ENCODE results near the gene CDH4.

CDH4 gene

GRCh38 chr20:61359254-61359653 is 107.2 kb downstream of the CDH4 start:
- DNase-seq (ENCODE audit: low spot score in 2 of 2): no peak
- no peak for ATAC-seq
- Mint-ChIP-seq H3K4me1 (no peaks in the 10 kb centered on the region), H3K36me3 (no peaks in the 10 kb centered on the region), H3K9me3 (peaks cover 4% of the 10 kb centered on the region), H3K4me3 (no peak overlapping the region), H3K27ac (no peak overlapping the region)

GRCh38 chr20:61360296-61360695 is 108.2 kb downstream of the CDH4 start:
- no peak for ATAC-seq
- no peak overlapping the region for H3K27ac Mint-ChIP-seq
- no peak overlapping the region for H3K4me3 Mint-ChIP-seq
- peaks cover 4% of the 10 kb centered on the region for H3K9me3 Mint-ChIP-seq
- no peaks in the 10 kb centered on the region for H3K4me1 Mint-ChIP-seq
- H3K36me3 Mint-ChIP-seq: no peaks in the 10 kb centered on the region
- no peak for DNase-seq (ENCODE audit: low spot score in 2 of 2)

GRCh38 chr20:61360940-61361339 is 108.9 kb downstream of the CDH4 start:
- Mint-ChIP-seq H3K4me1 (no peaks in the 10 kb centered on the region), H3K27ac (no peak overlapping the region), H3K36me3 (no peaks in the 10 kb centered on the region), H3K9me3 (peaks cover 4% of the 10 kb centered on the region), H3K4me3 (no peak overlapping the region)
- DNase-seq (ENCODE audit: low spot score in 2 of 2) (no peak), ATAC-seq (no peak)

- H3K9me3 Mint-ChIP-seq: peaks cover 4% of the 10 kb centered on the region
- DNase-seq (ENCODE audit: low spot score in 2 of 2) (no peak), ATAC-seq (no peak)
- H3K4me3 Mint-ChIP-seq: no peak overlapping the region
- no peak overlapping the region for H3K27ac Mint-ChIP-seq
- H3K4me1 Mint-ChIP-seq: no peaks in the 10 kb centered on the region
- H3K36me3 Mint-ChIP-seq: no peaks in the 10 kb centered on the region
These were observed 109.4 kb downstream of the CDH4 start for GRCh38 chr20:61361501-61361900.

GRCh38 chr20:61364147-61364546 is 112.1 kb downstream of the CDH4 start:
- Mint-ChIP-seq H3K9me3 (no peaks in the 10 kb centered on the region), H3K36me3 (no peaks in the 10 kb centered on the region), H3K4me3 (no peak overlapping the region), H3K4me1 (no peaks in the 10 kb centered on the region), H3K27ac (no peak overlapping the region)
- ATAC-seq (no peak), DNase-seq (ENCODE audit: low spot score in 2 of 2) (no peak)

GRCh38 chr20:61366914-61367313 is 114.9 kb downstream of the CDH4 start:
- no peaks in the 10 kb centered on the region for H3K4me1 Mint-ChIP-seq
- H3K27ac Mint-ChIP-seq: no peak overlapping the region
- no peaks in the 10 kb centered on the region for H3K9me3 Mint-ChIP-seq
- H3K36me3 Mint-ChIP-seq: no peaks in the 10 kb centered on the region
- DNase-seq (ENCODE audit: low spot score in 2 of 2): no peak
- no peak for ATAC-seq
- no peak overlapping the region for H3K4me3 Mint-ChIP-seq

- Mint-ChIP-seq H3K4me3 (no peak overlapping the region), H3K4me1 (no peaks in the 10 kb centered on the region), H3K9me3 (peaks cover 2% of the 10 kb centered on the region), H3K27ac (no peak overlapping the region), H3K36me3 (no peaks in the 10 kb centered on the region)
- ATAC-seq: no peak
- DNase-seq (ENCODE audit: low spot score in 2 of 2): no peak
These were observed 117.9 kb downstream of the CDH4 start for GRCh38 chr20:61369731-61370520.

- Mint-ChIP-seq H3K36me3 (no peaks in the 10 kb centered on the region), H3K27ac (no peak overlapping the region), H3K4me1 (no peaks in the 10 kb centered on the region), H3K4me3 (no peak overlapping the region), H3K9me3 (peaks cover 2% of the 10 kb centered on the region)
- DNase-seq (ENCODE audit: low spot score in 2 of 2) (no peak), ATAC-seq (peak; percentile 16)
These were observed 118.8 kb downstream of the CDH4 start for GRCh38 chr20:61370841-61371303.

GRCh38 chr20:61371501-61372136 is 119.6 kb downstream of the CDH4 start:
- H3K4me3 Mint-ChIP-seq: no peak overlapping the region
- H3K36me3 Mint-ChIP-seq: no peaks in the 10 kb centered on the region
- no peak for ATAC-seq
- H3K4me1 Mint-ChIP-seq: no peaks in the 10 kb centered on the region
- H3K9me3 Mint-ChIP-seq: peaks cover 2% of the 10 kb centered on the region
- H3K27ac Mint-ChIP-seq: no peak overlapping the region
- no peak for DNase-seq (ENCODE audit: low spot score in 2 of 2)

- no peak overlapping the region for H3K27ac Mint-ChIP-seq
These were observed 120.3 kb downstream of the CDH4 start for GRCh38 chr20:61372137-61373054.

GRCh38 chr20:61373055-61373399 is 121.0 kb downstream of the CDH4 start:
- Mint-ChIP-seq H3K4me1 (no peaks in the 10 kb centered on the region), H3K27ac (no peak overlapping the region), H3K36me3 (no peaks in the 10 kb centered on the region), H3K4me3 (no peak overlapping the region), H3K9me3 (peaks cover 2% of the 10 kb centered on the region)
- ATAC-seq (no peak), DNase-seq (ENCODE audit: low spot score in 2 of 2) (no peak)

More at GRCh38 chr20:61372137-61373054, 120.3 kb downstream of the CDH4 start:
- DNase-seq (ENCODE audit: low spot score in 2 of 2) (no peak), ATAC-seq (no peak)
- H3K36me3 Mint-ChIP-seq: no peaks in the 10 kb centered on the region
- H3K4me1 Mint-ChIP-seq: no peaks in the 10 kb centered on the region
- peaks cover 2% of the 10 kb centered on the region for H3K9me3 Mint-ChIP-seq
- H3K4me3 Mint-ChIP-seq: no peak overlapping the region

- Mint-ChIP-seq H3K4me3 (no peak overlapping the region), H3K36me3 (no peaks in the 10 kb centered on the region), H3K4me1 (no peaks in the 10 kb centered on the region), H3K9me3 (peaks cover 2% of the 10 kb centered on the region), H3K27ac (no peak overlapping the region)
- no peak for ATAC-seq
- DNase-seq (ENCODE audit: low spot score in 2 of 2): no peak
These were observed 122.0 kb downstream of the CDH4 start for GRCh38 chr20:61373956-61374545.

- no peak overlapping the region for H3K4me3 Mint-ChIP-seq
- H3K9me3 Mint-ChIP-seq: peaks cover 2% of the 10 kb centered on the region
- no peak overlapping the region for H3K27ac Mint-ChIP-seq
- H3K36me3 Mint-ChIP-seq: no peaks in the 10 kb centered on the region
- no peak for DNase-seq (ENCODE audit: low spot score in 2 of 2)
- ATAC-seq: no peak
- H3K4me1 Mint-ChIP-seq: no peaks in the 10 kb centered on the region
These were observed 124.6 kb downstream of the CDH4 start for GRCh38 chr20:61376541-61377240.

- no peak for ATAC-seq
- H3K4me1 Mint-ChIP-seq: no peaks in the 10 kb centered on the region
- DNase-seq (ENCODE audit: low spot score in 2 of 2): no peak
- no peak overlapping the region for H3K4me3 Mint-ChIP-seq
- no peaks in the 10 kb centered on the region for H3K36me3 Mint-ChIP-seq
- H3K9me3 Mint-ChIP-seq: peaks cover 2% of the 10 kb centered on the region
- no peak overlapping the region for H3K27ac Mint-ChIP-seq
These were observed 126.8 kb downstream of the CDH4 start for GRCh38 chr20:61378694-61379355.

All from stimulated activated effector memory CD8-positive, alpha-beta T cell treated with anti-CD3 and anti-CD28 coated beads, Interleukin-12 subunit alpha, Interleukin-12 subunit beta, amount 100 ng/mL, for 72 hours (primary cell).